Right renal cortex interstitium (tissue), 3 donors: ENCODE data around the gene RBFOX1. TPM values are rescaled to one million over a fixed set of nuclear protein-coding genes. Genes with fewer than 3 reads are reported as not detected.

Experiments used
- DNase-seq, 3 donors: peaks; one replicate each; pipeline ENCODE4 v3.0.0-alpha.2; 2013; ENCODE audit warnings: low read depth in 3 of 3, low spot score in 2 of 3
- polyA plus RNA-seq, 3 donors: library from polyadenylated mRNA; unstranded; fragments of 120-200 nt; gene quantifications; one replicate each; pipeline ENCODE4 v1.2.1, GENCODE V29; 2013; ENCODE audit not compliant: insufficient read length in 3 of 3

RBFOX1 gene
- polyA plus RNA-seq, 3 donors, result 1.7 to 3.4 (median 2.7) TPM

DNA sequence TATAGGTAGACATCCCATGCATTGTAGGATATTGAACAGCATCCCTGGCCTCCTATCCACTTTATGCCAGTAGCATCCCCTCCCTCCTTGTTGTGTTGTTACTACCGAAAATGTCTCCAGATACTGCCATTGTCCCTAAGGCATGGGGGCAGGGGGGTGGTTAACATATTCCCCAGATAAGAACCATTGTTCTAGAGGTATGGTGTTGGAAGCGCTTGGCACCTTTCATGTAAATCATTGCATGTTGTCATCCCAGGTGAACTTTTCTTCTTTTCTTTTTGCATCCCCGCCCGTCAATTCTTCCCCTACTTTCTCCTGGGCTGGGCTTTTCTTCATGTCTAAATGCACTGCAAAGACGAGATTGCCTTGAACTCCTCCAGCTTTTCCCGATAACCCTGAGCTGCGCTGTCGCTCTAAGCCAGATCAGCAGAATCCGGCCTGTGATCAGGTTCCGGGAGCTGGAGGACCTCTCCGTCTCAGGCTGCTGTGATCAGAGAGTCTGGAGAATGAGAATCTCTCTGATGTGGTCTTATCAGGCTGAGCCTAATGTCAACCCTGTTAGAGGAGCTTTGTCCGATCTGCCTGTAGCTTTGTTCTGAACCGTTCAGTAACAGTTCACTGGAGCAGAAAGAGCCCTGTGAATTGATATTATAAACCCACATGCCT is 76.2 kb downstream of the RBFOX1 start:
- DNase-seq, result no peak

DNA sequence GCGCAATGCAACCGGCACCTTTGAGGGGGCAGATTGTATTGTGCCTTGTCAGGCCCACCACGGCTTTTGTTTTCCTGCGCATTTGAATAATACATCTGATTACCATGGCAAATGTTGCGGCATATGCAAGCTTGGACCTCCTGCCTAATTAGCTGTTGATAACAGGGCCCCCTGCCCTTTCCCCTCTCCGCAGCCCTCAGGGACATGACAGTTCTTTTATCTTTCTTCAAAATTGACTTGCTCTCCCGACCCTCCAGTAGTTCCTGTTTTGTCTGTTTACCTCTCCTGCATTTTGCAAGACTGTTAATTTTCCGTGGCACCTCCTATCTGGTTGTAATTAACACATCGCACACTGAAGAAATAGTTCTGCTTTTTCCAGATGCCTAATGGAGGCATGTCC is 86.8 kb downstream of the RBFOX1 start:
- DNase-seq, result no peak

DNA sequence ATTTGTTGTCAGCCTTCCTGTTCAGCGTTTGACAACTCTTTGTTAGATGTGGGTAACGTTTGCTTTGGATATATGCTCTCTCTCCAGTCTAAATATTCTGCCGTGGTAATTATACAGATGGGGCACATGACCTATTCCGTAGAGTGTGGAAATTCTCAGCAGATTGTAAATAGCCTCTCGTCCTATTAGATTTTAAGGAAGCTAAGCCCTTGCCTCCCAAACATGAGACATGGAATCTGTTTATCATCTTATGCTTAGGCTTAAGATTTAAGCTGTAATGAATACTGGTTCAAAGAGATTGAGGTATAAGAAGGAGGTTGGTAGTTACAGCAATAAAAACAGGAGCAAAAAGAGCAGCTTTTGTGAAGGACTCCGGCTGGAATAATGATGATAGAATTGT is 87.4 kb downstream of the RBFOX1 start:
- DNase-seq, result no peak

GRCh38 chr16:7420843-7421242 is 88.2 kb downstream of the RBFOX1 start:
- DNase-seq, result no peak

GRCh38 chr16:7421578-7421977 is 88.9 kb downstream of the RBFOX1 start:
- no peak for DNase-seq

DNA sequence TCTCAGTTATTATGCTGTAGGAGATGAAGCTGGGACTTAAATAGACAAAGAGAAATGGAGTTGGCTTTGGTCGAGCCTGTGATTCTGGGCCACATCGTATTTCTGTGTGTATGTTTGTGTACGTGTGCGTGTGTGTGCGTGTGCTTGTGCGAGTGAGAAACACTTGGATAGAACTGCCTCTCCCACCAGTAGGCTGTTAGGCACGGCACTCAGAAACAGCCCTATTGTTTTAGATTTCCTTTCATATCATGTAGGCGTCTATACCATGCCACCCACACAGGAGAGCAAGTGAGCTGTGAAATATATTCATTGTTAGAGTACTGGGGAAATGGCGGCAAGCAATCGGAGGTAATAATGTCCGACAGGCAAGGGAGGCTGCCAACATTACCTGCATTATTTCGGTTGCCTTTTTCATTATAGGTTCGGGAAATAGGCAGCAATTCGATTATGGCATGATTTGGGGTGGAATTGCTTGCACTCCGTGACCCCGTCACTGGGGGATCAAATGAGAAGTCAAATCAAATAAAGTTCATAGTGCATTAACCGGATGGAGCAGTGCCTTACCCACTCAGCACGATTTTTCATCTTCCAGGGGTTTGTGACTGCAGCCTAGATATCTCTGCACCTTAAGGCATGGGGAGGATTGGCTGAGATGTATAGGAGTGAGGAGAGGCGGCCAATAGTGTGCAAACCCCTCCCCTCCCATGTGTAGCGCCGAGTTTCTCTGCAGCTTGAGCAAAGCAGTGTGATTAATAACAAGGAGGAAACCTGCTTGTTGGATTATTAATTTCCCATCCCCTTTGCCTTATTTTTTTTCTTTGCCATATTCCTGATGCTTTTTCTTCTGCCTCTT is 89.6 kb downstream of the RBFOX1 start:
- DNase-seq, result no peak

DNA sequence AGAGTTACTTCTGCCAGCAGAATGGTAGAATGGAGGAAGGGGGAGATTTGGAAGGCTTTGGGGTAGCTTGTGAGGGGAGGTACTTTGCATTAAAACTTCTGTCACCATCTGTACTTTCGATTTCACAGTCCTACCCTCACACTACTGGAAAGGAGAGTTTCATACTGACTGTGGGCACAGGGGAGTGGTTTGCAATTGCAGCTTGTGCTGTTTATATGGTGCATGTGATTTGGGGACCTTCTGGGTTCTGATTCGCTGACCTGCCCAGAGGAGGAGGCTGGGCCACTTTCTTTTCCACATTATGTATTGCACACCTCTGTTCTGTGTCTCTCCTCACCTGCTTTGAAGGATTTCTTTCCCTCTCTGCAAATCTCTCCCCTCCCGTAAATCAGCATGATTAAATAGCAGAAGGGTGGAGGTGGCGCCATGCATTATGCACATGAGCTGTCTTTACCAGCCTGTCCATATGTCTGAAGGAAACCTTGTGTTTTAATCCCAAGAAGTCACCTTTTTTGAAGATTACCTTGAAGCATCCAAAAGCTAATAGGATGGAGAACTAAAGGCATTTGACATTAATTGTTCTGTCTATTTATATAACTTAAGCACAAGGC is 90.9 kb downstream of the RBFOX1 start:
- no peak for DNase-seq

GRCh38 chr16:7426161-7426560 is 93.5 kb downstream of the RBFOX1 start:
- DNase-seq, result no peak

GRCh38 chr16:7431723-7432122 is 99.1 kb downstream of the RBFOX1 start:
- no peak for DNase-seq

GRCh38 chr16:7436306-7436705 is 103.7 kb downstream of the RBFOX1 start:
- DNase-seq, result no peak

- no peak for DNase-seq
Observed at GRCh38 chr16:7437135-7437804, 104.6 kb downstream of the RBFOX1 start.

- no peak for DNase-seq
Observed at GRCh38 chr16:7437843-7438242, 105.2 kb downstream of the RBFOX1 start.

GRCh38 chr16:7438601-7439000 is 106.0 kb downstream of the RBFOX1 start:
- DNase-seq, result no peak

GRCh38 chr16:7439518-7439917 is 106.9 kb downstream of the RBFOX1 start:
- DNase-seq, result no peak

GRCh38 chr16:7440886-7441400 is 108.3 kb downstream of the RBFOX1 start:
- no peak for DNase-seq

DNA sequence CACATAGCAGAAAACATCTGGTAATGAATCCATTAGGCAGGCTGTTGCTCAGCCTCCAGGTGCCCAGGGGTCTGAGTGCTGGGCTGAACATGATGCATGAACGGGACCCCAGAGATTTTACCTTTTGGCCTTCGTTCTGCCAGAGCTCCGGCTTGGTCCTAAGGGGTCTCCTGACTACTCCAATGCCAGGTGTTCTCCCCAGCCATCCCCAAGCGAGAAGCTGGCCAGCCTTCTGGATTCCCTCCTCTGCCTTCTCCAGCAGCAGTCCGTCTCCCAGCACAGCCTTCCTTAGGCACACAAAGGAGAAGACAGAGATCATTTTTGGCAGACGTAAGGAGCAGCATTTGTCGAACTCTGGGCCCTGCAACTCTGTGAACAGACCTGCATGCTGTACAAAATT is 109.4 kb downstream of the RBFOX1 start:
- no peak for DNase-seq

DNA sequence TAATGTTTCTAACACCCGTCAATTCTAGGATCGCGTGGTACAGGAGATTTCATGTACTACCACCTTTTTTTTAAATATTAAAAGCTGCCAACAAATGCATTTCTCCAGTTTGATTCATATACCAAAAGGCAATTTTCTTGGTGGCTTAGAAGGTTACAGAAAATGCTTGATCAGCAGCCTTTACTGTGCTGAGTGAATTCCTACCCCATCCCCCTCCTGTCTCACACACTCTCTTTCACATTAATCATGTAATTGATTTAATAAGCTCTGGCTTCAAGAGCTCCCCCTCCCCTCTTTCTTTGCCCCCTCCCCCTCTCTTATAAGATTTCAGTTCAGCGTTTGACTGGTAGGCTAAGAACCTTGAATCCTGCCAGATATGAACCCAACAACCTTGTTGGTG is 110.5 kb downstream of the RBFOX1 start:
- no peak for DNase-seq

DNA sequence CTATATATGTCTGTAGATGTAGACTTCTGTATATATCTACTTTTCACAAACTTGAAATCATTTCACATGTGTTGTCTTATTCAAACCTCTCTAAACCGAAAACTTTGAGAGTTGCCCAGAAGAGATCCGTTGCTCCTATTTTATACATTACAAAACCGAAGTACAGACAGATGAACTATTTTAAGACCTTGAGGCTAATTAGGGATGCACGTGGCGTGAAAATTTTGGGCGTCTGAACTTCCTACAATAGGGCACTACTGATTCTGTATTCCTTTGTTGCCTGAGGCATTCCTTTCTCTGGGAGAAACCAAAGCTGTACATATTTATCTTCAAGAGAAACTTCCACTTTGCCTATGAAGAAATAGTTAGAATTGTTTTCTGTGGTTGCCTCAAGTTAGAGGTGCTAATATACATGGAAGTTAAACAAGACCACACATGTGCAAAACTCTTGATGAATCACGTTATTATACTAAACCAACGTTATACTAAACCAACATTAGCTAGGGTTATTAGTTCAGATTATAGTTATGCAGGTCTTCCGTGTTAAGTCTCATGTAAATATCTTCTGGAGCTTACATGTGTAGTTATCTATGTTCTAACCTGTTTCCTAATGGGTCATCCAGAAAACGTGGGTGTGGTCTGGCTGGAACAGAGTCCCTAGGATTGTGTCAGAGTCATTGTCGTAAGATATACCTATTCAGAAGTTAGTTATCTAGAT is 111.2 kb downstream of the RBFOX1 start:
- no peak for DNase-seq

- DNase-seq, result no peak
Observed at GRCh38 chr16:7449306-7449705, 116.7 kb downstream of the RBFOX1 start.

- no peak for DNase-seq
Observed at GRCh38 chr16:7449808-7450207, 117.2 kb downstream of the RBFOX1 start.
